Tibial nerve (tissue), 4 donors: ENCODE measurements around the gene USP30. TPM values are rescaled to one million over a fixed set of nuclear protein-coding genes. Genes with fewer than 3 reads are reported as not detected.

Source experiments
- DNase-seq, 2 donors: peaks; one replicate each; pipeline ENCODE4 v3.0.0-alpha.2; 2019; ENCODE audit warnings: low spot score in 2 of 2
- H3K27ac ChIP-seq, 4 donors: fragments of 200-600 bp; sonication (generic) in 3 of 4; one replicate each; pipeline ENCODE4 v1.5.1; 2017 to 2019; ENCODE audit warnings: mild to moderate bottlenecking in 1 of 4
- H3K27me3 ChIP-seq, 2 donors: fragments of 200-600 bp; sonication (generic) in 1 of 2; one replicate each; pipeline versions ENCODE4 v1.5.1 to v1.6.0; 2017 to 2019
- H3K36me3 ChIP-seq, 3 donors: fragments of 200-600 bp; sonication (generic); one replicate each; pipeline ENCODE4 v1.5.1; 2018 to 2019
- H3K4me1 ChIP-seq, 4 donors: fragments of 200-600 bp; sonication (generic) in 3 of 4; one replicate each; pipeline ENCODE4 v1.5.1; 2017 to 2019
- H3K4me3 ChIP-seq, 4 donors: fragments of 200-600 bp; sonication (generic) in 3 of 4; one replicate each; pipeline ENCODE4 v1.5.1; 2017 to 2019; ENCODE audit warnings: mild to moderate bottlenecking in 1 of 4, moderate library complexity in 1 of 4
- H3K9me3 ChIP-seq, 4 donors: fragments of 200-600 bp; sonication (generic) in 3 of 4; one replicate each; pipeline ENCODE4 v1.5.1; 2017 to 2019
- CTCF ChIP-seq, 5 experiments: fragments of 200-600 bp in 3 of 5; fragments of 450-650 bp in 2 of 5; sonication (generic) in 3 of 5; IDR thresholded peaks; one replicate each; pipeline ENCODE4 v1.5.1; 2016 to 2019; ENCODE audit warnings: antibody characterized with exemption in 5 of 5, mild to moderate bottlenecking in 3 of 5, moderate library complexity in 2 of 5
- EP300 ChIP-seq, 2 donors: sonication (generic); formaldehyde crosslinking; IDR thresholded peaks; one replicate each; pipeline ENCODE4 v1.6.1; 2017; ENCODE audit warnings: antibody characterized with exemption in 2 of 2, mild to moderate bottlenecking in 1 of 2
- POLR2A ChIP-seq, 2 donors: fragments of 450-650 bp; IDR thresholded peaks; one replicate each; pipeline ENCODE4 v1.6.1; 2017; ENCODE audit warnings: antibody characterized with exemption in 2 of 2, mild to moderate bottlenecking in 2 of 2, moderate library complexity in 2 of 2
- WGBS, 2 donors: methylation state at CpG; one replicate each; pipeline ENCODE4 v1.1.5; 2018; 5-methylcytosine and 5-hydroxymethylcytosine counted together
- total RNA-seq, 4 donors: library from RNA; depleted of rRNA; stranded (reverse); fragments of >200 nt; gene quantifications; one replicate each; pipeline ENCODE4 v1.1.0, GENCODE V29; 2016

The USP30 gene
- total RNA-seq, 4 donors from 2014 or later = 12.0 to 38.8 (median 20.8) TPM

- WGBS, 2 donors = 0 to 1% methylated on average over 44 of the region's 71 CpGs
- H3K9me3 ChIP-seq = no peaks in the 10 kb centered on the region
- no peaks in the 10 kb centered on the region for H3K27me3 ChIP-seq
- peak; percentile 95 to 97 for DNase-seq
- peak in 1 of 2 donors; percentile 23 for TF ChIP-seq EP300 (IDR thresholded peaks at IDR 0.05)
- peak in 1 of 5 experiments; percentile 30 for TF ChIP-seq CTCF (IDR thresholded peaks at IDR 0.05)
- no peak for TF ChIP-seq POLR2A (IDR thresholded peaks at IDR 0.05)
- peak within 1 kb of the TSS; percentile 69 to 91 (median 84) for H3K4me3 ChIP-seq
- H3K4me1 ChIP-seq = peaks cover 0 to 38% (median 13%) of the 10 kb centered on the region in 4 donors
- peaks cover 0 to 27% (median 0%) of the 10 kb centered on the region in 3 donors for H3K36me3 ChIP-seq
- H3K27ac ChIP-seq = peak within 1 kb of the TSS; percentile 58 to 95 (median 86)
These were observed 45.2 kb downstream of the USP30 start, which contains the start of gene UNG for GRCh38 chr12:109097435-109098182. TSS of gene UNG (plus strand) at chr12:109097597. CDS start at chr12:109097680, 83 bp downstream.

- H3K4me3 ChIP-seq = peak overlapping the region; percentile 69 to 91 (median 84)
- H3K27ac ChIP-seq = peak overlapping the region; percentile 58 to 95 (median 86)
- H3K9me3 ChIP-seq = no peaks in the 10 kb centered on the region
- TF ChIP-seq POLR2A (IDR thresholded peaks at IDR 0.05) (peak in 1 of 2 donors; percentile 51), CTCF (IDR thresholded peaks at IDR 0.05) (no peak), EP300 (IDR thresholded peaks at IDR 0.05) (peak in 1 of 2 donors; percentile 82)
- H3K27me3 ChIP-seq = no peaks in the 10 kb centered on the region
- WGBS, 2 donors = 0% methylated on average over 12 to 30 of the region's 32 CpGs
- peaks cover 0 to 33% (median 0%) of the 10 kb centered on the region in 3 donors for H3K36me3 ChIP-seq
- peaks cover 0 to 34% (median 8%) of the 10 kb centered on the region in 4 donors for H3K4me1 ChIP-seq
- peak in 1 of 2 donors; percentile 56 for DNase-seq
These were observed 45.8 kb downstream of the USP30 start for GRCh38 chr12:109098183-109098604.

GRCh38 chr12:109098651-109099050 is 46.3 kb downstream of the USP30 start:
- peaks cover 0 to 31% (median 7%) of the 10 kb centered on the region in 4 donors for H3K4me1 ChIP-seq
- no peaks in the 10 kb centered on the region for H3K9me3 ChIP-seq
- peak overlapping the region; percentile 58 to 95 (median 86) for H3K27ac ChIP-seq
- DNase-seq = no peak
- no peak for TF ChIP-seq EP300 (IDR thresholded peaks at IDR 0.05)
- TF ChIP-seq POLR2A (IDR thresholded peaks at IDR 0.05) = no peak
- no peak for TF ChIP-seq CTCF (IDR thresholded peaks at IDR 0.05)
- H3K36me3 ChIP-seq = peaks cover 0 to 37% (median 0%) of the 10 kb centered on the region in 3 donors
- H3K27me3 ChIP-seq = no peaks in the 10 kb centered on the region
- peak overlapping the region; percentile 69 to 91 (median 84) for H3K4me3 ChIP-seq
- 3 to 4% methylated on average over 8 of the region's 8 CpGs for WGBS, 2 donors

GRCh38 chr12:109099431-109100020 is 47.1 kb downstream of the USP30 start:
- Histone ChIP-seq H3K4me3 (peak overlapping the region in 2 of 4 donors; percentile 80 to 89), H3K27ac (peak overlapping the region; percentile 26 to 95 (median 86)), H3K9me3 (no peaks in the 10 kb centered on the region), H3K36me3 (peaks cover 0 to 46% (median under 1%) of the 10 kb centered on the region in 3 donors), H3K27me3 (no peaks in the 10 kb centered on the region), H3K4me1 (peaks cover 0 to 29% (median 6%) of the 10 kb centered on the region in 4 donors)
- 83 to 84% methylated on average over 12 of the region's 12 CpGs for WGBS, 2 donors
- DNase-seq = no peak
- TF ChIP-seq POLR2A (IDR thresholded peaks at IDR 0.05) (no peak), CTCF (IDR thresholded peaks at IDR 0.05) (no peak), EP300 (IDR thresholded peaks at IDR 0.05) (no peak)
